ENCODE results near the gene CELSR1.

DNA sequence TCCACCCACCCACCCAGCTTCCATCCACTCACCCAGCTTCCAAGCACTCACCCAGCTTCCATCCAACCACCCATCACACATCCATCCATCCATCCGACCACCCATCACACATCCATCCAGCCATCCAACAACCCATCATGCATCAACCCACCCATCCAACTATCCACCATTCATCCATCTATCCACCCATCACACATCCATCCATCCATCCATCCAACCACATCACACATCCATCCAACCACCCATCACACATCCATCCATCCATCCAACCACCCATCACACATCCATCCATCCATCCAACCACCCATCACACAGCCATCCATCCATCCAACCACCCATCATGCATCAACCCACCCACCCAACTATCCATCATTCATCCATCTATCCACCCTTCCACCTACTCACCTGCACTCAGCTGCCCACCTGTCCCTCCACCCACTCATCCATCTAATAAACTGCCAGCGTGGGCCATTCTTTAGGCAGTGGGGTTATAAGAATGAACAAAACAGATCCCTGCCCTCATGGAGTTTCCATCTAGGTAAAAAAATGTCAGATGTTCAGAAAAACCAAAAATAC lies 88.2 kb downstream of the CELSR1 start:
- no peak for TF ChIP-seq EZH2 (optimal IDR thresholded peaks at IDR 0.05; ENCODE audit: low read depth, low read length)
- TF ChIP-seq, protein P1, sequence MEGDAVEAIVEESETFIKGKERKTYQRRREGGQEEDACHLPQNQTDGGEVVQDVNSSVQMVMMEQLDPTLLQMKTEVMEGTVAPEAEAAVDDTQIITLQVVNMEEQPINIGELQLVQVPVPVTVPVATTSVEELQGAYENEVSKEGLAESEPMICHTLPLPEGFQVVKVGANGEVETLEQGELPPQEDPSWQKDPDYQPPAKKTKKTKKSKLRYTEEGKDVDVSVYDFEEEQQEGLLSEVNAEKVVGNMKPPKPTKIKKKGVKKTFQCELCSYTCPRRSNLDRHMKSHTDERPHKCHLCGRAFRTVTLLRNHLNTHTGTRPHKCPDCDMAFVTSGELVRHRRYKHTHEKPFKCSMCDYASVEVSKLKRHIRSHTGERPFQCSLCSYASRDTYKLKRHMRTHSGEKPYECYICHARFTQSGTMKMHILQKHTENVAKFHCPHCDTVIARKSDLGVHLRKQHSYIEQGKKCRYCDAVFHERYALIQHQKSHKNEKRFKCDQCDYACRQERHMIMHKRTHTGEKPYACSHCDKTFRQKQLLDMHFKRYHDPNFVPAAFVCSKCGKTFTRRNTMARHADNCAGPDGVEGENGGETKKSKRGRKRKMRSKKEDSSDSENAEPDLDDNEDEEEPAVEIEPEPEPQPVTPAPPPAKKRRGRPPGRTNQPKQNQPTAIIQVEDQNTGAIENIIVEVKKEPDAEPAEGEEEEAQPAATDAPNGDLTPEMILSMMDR (IDR thresholded peaks at IDR 0.05; ENCODE audit: low read length), result no peak
